HEK293T (cell line): ENCODE data around the gene TJP3.

ENCODE experiments used
- CTCF ChIA-PET: fragments of 350-600 bp; formaldehyde crosslinking; extraction: SDS; loops from one replicate; lab custom pipeline; 2021; ENCODE audit warnings: antibody characterized with exemption, inconsistent platforms; lab: Yijun Ruan, JAX
- POLR2A ChIA-PET: fragments of 350-600 bp; formaldehyde crosslinking; extraction: SDS; loops from one replicate; lab custom pipeline; 2020; ENCODE audit warnings: antibody characterized with exemption, inconsistent platforms; lab: Yijun Ruan, JAX
- DNase-seq: peaks from one replicate; pipeline ENCODE4 v3.0.0; 2012; ENCODE audit warnings: mixed read lengths; ENCODE audit errors: extremely low spot score
- ARNT ChIP-seq: fragments of 450-650 bp; IDR thresholded peaks from 2 replicates; pipeline ENCODE4 v1.6.1; 2017; ENCODE audit warnings: mild to moderate bottlenecking
- BHLHE40 ChIP-seq: fragments of 450-650 bp; IDR thresholded peaks from 2 replicates; pipeline ENCODE4 v1.6.1; 2016; ENCODE audit warnings: mild to moderate bottlenecking, moderate library complexity, borderline replicate concordance
- CTBP1 ChIP-seq: fragments of 450-650 bp; IDR thresholded peaks from 2 replicates; pipeline ENCODE4 v1.6.1; 2016; ENCODE audit warnings: borderline replicate concordance
- ELF4 ChIP-seq: fragments of 450-650 bp; IDR thresholded peaks from 2 replicates; pipeline ENCODE4 v1.6.1; 2017; ENCODE audit warnings: antibody characterized with exemption
- FOXA1 ChIP-seq: fragments of 450-650 bp; IDR thresholded peaks from 2 replicates; pipeline ENCODE4 v1.6.1; 2016; ENCODE audit warnings: mild to moderate bottlenecking
- FOXK2 ChIP-seq: fragments of 450-650 bp; IDR thresholded peaks from 2 replicates; pipeline ENCODE4 v1.6.1; 2016; ENCODE audit warnings: mild to moderate bottlenecking
- FOXM1 ChIP-seq: fragments of 450-650 bp; IDR thresholded peaks from 2 replicates; pipeline ENCODE4 v1.6.1; 2017; ENCODE audit warnings: mild to moderate bottlenecking, borderline replicate concordance
- HDGF ChIP-seq: fragments of 450-650 bp; IDR thresholded peaks from 2 replicates; pipeline ENCODE4 v1.6.1; 2017; ENCODE audit warnings: antibody characterized with exemption, borderline replicate concordance
- L3MBTL2 ChIP-seq: fragments of 450-650 bp; conservative IDR thresholded peaks from 2 replicates; pipeline ENCODE4 v1.6.1; 2016; ENCODE audit warnings: mild to moderate bottlenecking
- LEF1 ChIP-seq: fragments of 450-650 bp; IDR thresholded peaks from 2 replicates; pipeline ENCODE4 v1.6.1; 2017; ENCODE audit warnings: mild to moderate bottlenecking, borderline replicate concordance
- NFRKB ChIP-seq: fragments of 450-650 bp; IDR thresholded peaks from 2 replicates; pipeline ENCODE4 v1.6.1; 2016; ENCODE audit warnings: mild to moderate bottlenecking, moderate library complexity
- PKNOX1 ChIP-seq: fragments of 450-650 bp; IDR thresholded peaks from 2 replicates; pipeline ENCODE4 v1.6.1; 2016
- SP1 ChIP-seq: fragments of 450-650 bp; IDR thresholded peaks from 2 replicates; pipeline ENCODE4 v1.6.1; 2017
- SUZ12 ChIP-seq: fragments of 450-650 bp; IDR thresholded peaks from 2 replicates; pipeline ENCODE4 v1.6.1; 2016; ENCODE audit warnings: mild to moderate bottlenecking
- TARDBP ChIP-seq: fragments of 450-650 bp; IDR thresholded peaks from 2 replicates; pipeline ENCODE4 v1.6.1; 2016
- ZNF384 ChIP-seq: fragments of 450-650 bp; IDR thresholded peaks from 2 replicates; pipeline ENCODE4 v1.6.1; 2016

Gene TJP3

GRCh38 chr19:3759482-3760254, 51.5 kb downstream of the TJP3 start:
- ChIA-PET CTCF (no interaction called here), POLR2A (no interaction called here)
- TF ChIP-seq ARNT (no peak), HDGF (no peak), ELF4 (no peak), FOXK2 (no peak), FOXA1 (no peak), LEF1 (no peak), PKNOX1 (no peak), TARDBP (no peak), NFRKB (no peak), L3MBTL2 (no peak), FOXM1 (no peak), CTBP1 (no peak), SUZ12 (no peak), BHLHE40 (no peak), SP1 (no peak), ZNF384 (no peak)
- DNase-seq, result no peak

GRCh38 chr19:3760871-3761361, 52.7 kb downstream of the TJP3 start:
- ChIA-PET POLR2A (interaction anchor here (2.0 to 3.6 kb wide), 4 partner anchors 10 to 247 kb away, joined by 7 to 40 read pairs (median 10); partner anchors contain the start of gene PIAS4), CTCF (no interaction called here)
- TF ChIP-seq ELF4 (no peak), L3MBTL2 (no peak), ZNF384 (no peak), SP1 (no peak), CTBP1 (no peak), PKNOX1 (no peak), FOXM1 (no peak), FOXA1 (no peak), FOXK2 (no peak), BHLHE40 (no peak), LEF1 (no peak), NFRKB (no peak), TARDBP (no peak), HDGF (no peak), SUZ12 (no peak), ARNT (no peak)
- DNase-seq, result no peak

- TF ChIP-seq L3MBTL2 (0 out of 2 replicates have a peak, but pooled peaks have one; percentile 27), FOXM1 (no peak)
- POLR2A ChIA-PET, result interaction anchor here (0.6 to 3.6 kb wide), 31 partner anchors 10 to 709 kb away, joined by 3 to 40 read pairs (median 7); partner anchors contain the start of genes EEF2, MATK, PIAS4 and YJU2
- CTCF ChIA-PET, result interaction anchor here (0.8 to 1.8 kb wide), 3 partner anchors 10 to 226 kb away, joined by 4 to 7 read pairs (median 4); no protein-coding TSS in a partner anchor
- DNase-seq, result peak; percentile 91
Measured at GRCh38 chr19:3761382-3762129, 53.4 kb downstream of the TJP3 start, which contains the start of gene APBA3. Gene APBA3 (minus strand): TSS chr19:3761692. CDS start chr19:3760264, 1,428 bp downstream.

GRCh38 chr19:3762130-3762473, 53.9 kb downstream of the TJP3 start:
- no peak for DNase-seq
- POLR2A ChIA-PET, result interaction anchor here (0.6 to 3.6 kb wide), 34 partner anchors 9 to 709 kb away, joined by 3 to 40 read pairs (median 8); partner anchors contain the start of genes EEF2, MATK, PIAS4 and RAX2
- TF ChIP-seq NFRKB (no peak), FOXK2 (no peak), FOXA1 (no peak), PKNOX1 (no peak), CTBP1 (no peak), FOXM1 (no peak), SP1 (no peak), TARDBP (no peak), L3MBTL2 (no peak), ARNT (no peak), HDGF (no peak), ELF4 (no peak), ZNF384 (no peak), BHLHE40 (no peak), SUZ12 (no peak), LEF1 (no peak)
- CTCF ChIA-PET, result interaction anchor here (0.6 to 1.8 kb wide), 5 partner anchors 9 to 225 kb away, joined by 3 to 7 read pairs (median 4); no protein-coding TSS in a partner anchor
